Skeletal muscle satellite cell (primary cell): ENCODE data around the gene QSOX1.
"Not testable (repeated sequence)": the region's sequence is repeated elsewhere in the genome, so short reads cannot be mapped to it uniquely, and the experiment has no call there.

ENCODE experiments used
- H3K27me3 ChIP-seq: 2 replicates; pipeline ENCODE4 v1.7.0; 2013; ENCODE audit warnings: low read length; ENCODE audit not compliant: control insufficient read depth, insufficient read depth
- H3K36me3 ChIP-seq: 2 replicates; pipeline ENCODE4 v1.7.0; 2013; ENCODE audit warnings: mild to moderate bottlenecking, control low read depth, low read length; ENCODE audit not compliant: insufficient read depth
- H3K4me1 ChIP-seq: 2 replicates; pipeline ENCODE4 v1.7.0; 2013; ENCODE audit warnings: low read length; ENCODE audit not compliant: control insufficient read depth, insufficient read depth
- H3K4me2 ChIP-seq: 2 replicates; pipeline ENCODE4 v1.7.0; 2013; ENCODE audit warnings: mild to moderate bottlenecking, low read length
- H3K4me3 ChIP-seq: 2 replicates; pipeline ENCODE4 v1.7.0; 2013; ENCODE audit warnings: low read length
- H3K9ac ChIP-seq: 2 replicates; pipeline ENCODE4 v1.7.0; 2013; ENCODE audit warnings: mild to moderate bottlenecking, low read depth, low read length, moderate library complexity
- H3K9me3 ChIP-seq: replicated peaks from 2 replicates; pipeline ENCODE4 v1.7.0; 2013; ENCODE audit warnings: mild to moderate bottlenecking, control low read depth, low read length

Gene QSOX1

DNA sequence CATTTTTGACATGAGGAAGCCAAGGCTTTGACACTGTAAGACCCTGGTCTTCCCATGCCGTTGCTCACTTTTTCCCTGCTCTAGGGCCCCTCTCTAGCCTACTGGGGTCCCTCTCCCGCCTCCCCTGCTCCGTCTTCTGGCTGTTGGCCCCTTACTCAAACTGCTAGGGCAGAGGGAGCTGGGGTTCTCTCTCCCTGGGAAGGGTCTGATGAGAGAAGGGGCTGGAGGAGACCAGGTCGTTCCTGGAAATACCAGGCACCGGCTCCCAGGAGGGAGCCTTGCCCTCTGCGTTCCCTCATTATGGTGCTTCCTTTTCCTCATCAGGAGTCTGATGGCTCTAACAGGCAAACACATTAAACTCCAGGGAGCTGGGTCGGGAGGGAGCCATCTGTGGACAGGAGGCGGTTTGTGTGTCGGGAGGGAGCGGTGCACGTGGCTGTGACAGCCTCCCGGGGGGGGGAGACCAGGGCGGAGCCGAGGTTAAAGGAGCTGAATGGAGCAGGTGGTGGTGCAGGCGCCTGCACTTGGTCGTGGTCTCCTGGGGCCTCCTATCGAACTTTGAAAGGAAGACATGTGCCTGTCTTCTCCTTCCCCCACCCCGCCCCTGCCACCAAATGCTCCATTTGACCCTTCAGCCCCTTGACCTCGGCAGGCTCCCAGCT lies 40.0 kb downstream of the QSOX1 start:
- Histone ChIP-seq H3K4me2 (no peak overlapping the region), H3K9me3 (no peaks in the 10 kb centered on the region), H3K9ac (no peak overlapping the region), H3K36me3 (peaks cover 71% of the 10 kb centered on the region), H3K4me3 (no peak overlapping the region), H3K4me1 (no peaks in the 10 kb centered on the region), H3K27me3 (no peaks in the 10 kb centered on the region)

DNA sequence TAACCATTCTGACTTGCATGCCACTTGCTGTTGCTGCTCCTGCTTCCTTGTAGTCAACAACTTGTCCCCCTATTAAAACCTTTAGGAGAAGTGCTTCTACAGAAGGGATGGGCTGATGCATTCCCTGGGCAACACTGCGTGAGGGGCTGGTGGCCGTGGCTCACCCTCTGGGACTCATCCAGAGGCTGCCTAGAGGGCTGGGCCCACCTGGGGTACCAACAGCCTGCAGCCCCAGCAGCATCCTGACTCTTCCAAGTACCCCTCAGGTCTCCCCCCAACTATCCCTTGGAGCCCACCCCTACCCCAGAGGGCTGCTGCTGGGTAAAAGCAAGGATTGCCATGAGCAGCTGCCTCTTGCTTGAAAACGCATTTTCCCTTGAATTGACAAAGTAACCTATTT lies 40.7 kb downstream of the QSOX1 start:
- H3K36me3 ChIP-seq: peaks cover 64% of the 10 kb centered on the region
- no peak overlapping the region for H3K4me2 ChIP-seq
- no peak overlapping the region for H3K4me3 ChIP-seq
- no peaks in the 10 kb centered on the region for H3K4me1 ChIP-seq
- no peaks in the 10 kb centered on the region for H3K9me3 ChIP-seq
- no peak overlapping the region for H3K9ac ChIP-seq
- no peaks in the 10 kb centered on the region for H3K27me3 ChIP-seq

- peaks cover 62% of the 10 kb centered on the region for H3K36me3 ChIP-seq
- H3K4me2 ChIP-seq: no peak overlapping the region
- no peak overlapping the region for H3K4me3 ChIP-seq
- no peaks in the 10 kb centered on the region for H3K9me3 ChIP-seq
- H3K4me1 ChIP-seq: no peaks in the 10 kb centered on the region
- no peak overlapping the region for H3K9ac ChIP-seq
- H3K27me3 ChIP-seq: no peaks in the 10 kb centered on the region
These were observed 41.2 kb downstream of the QSOX1 start for GRCh38 chr1:180195916-180196315.

DNA sequence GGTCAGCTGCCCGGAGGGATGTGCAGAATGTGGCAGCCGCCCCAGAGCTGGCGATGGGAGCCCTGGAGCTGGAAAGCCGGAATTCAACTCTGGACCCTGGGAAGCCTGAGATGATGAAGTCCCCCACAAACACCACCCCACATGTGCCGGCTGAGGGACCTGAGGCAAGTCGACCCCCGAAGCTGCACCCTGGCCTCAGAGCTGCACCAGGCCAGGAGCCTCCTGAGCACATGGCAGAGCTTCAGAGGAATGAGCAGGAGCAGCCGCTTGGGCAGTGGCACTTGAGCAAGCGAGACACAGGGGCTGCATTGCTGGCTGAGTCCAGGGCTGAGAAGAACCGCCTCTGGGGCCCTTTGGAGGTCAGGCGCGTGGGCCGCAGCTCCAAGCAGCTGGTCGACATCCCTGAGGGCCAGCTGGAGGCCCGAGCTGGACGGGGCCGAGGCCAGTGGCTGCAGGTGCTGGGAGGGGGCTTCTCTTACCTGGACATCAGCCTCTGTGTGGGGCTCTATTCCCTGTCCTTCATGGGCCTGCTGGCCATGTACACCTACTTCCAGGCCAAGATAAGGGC lies 41.9 kb downstream of the QSOX1 start:
- H3K9me3 ChIP-seq: no peaks in the 10 kb centered on the region
- peaks cover 56% of the 10 kb centered on the region for H3K36me3 ChIP-seq
- no peaks in the 10 kb centered on the region for H3K4me1 ChIP-seq
- H3K4me3 ChIP-seq: no peak overlapping the region
- no peak overlapping the region for H3K4me2 ChIP-seq
- H3K9ac ChIP-seq: no peak overlapping the region
- no peaks in the 10 kb centered on the region for H3K27me3 ChIP-seq

DNA sequence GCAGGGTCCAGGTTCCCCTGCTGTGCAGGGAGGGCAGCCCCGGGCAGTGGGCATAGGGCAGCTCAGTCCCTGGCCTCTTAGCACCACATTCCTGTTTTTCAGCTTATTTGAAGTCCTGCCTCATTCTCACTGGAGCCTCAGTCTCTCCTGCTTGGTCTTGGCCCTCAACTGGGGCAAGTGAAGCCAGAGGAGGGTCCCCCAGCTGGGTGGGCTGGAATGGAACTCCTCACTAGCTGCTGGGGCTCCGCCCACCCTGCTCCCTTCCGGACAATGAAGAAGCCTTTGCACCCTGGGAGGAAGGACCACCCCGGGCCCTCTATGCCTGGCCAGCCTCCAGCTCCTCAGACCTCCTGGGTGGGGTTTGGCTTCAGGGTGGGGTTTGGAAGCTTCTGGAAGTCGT lies 42.6 kb downstream of the QSOX1 start:
- no peaks in the 10 kb centered on the region for H3K4me1 ChIP-seq
- peaks cover 52% of the 10 kb centered on the region for H3K36me3 ChIP-seq
- no peaks in the 10 kb centered on the region for H3K27me3 ChIP-seq
- no peak overlapping the region for H3K4me3 ChIP-seq
- no peak overlapping the region for H3K9ac ChIP-seq
- no peaks in the 10 kb centered on the region for H3K9me3 ChIP-seq
- no peak overlapping the region for H3K4me2 ChIP-seq

GRCh38 chr1:180198196-180198595 lies 43.5 kb downstream of the QSOX1 start:
- no peaks in the 10 kb centered on the region for H3K9me3 ChIP-seq
- H3K4me1 ChIP-seq: no peaks in the 10 kb centered on the region
- H3K4me2 ChIP-seq: no peak overlapping the region
- H3K4me3 ChIP-seq: no peak overlapping the region
- H3K27me3 ChIP-seq: no peaks in the 10 kb centered on the region
- peaks cover 44% of the 10 kb centered on the region for H3K36me3 ChIP-seq
- H3K9ac ChIP-seq: no peak overlapping the region

- no peak overlapping the region for H3K9ac ChIP-seq
- no peaks in the 10 kb centered on the region for H3K27me3 ChIP-seq
- H3K36me3 ChIP-seq: peaks cover 42% of the 10 kb centered on the region
- H3K9me3 ChIP-seq: no peaks in the 10 kb centered on the region
- no peaks in the 10 kb centered on the region for H3K4me1 ChIP-seq
- no peak overlapping the region for H3K4me2 ChIP-seq
- H3K4me3 ChIP-seq: no peak overlapping the region
These were observed 43.9 kb downstream of the QSOX1 start for GRCh38 chr1:180198611-180199010.

- Histone ChIP-seq H3K36me3 (peaks cover 39% of the 10 kb centered on the region), H3K9me3 (no peaks in the 10 kb centered on the region), H3K4me2 (no peak overlapping the region), H3K9ac (no peak overlapping the region), H3K4me1 (no peaks in the 10 kb centered on the region), H3K27me3 (no peaks in the 10 kb centered on the region), H3K4me3 (no peak overlapping the region)
These were observed 44.3 kb downstream of the QSOX1 start for GRCh38 chr1:180199018-180199417.

GRCh38 chr1:180201451-180202200 lies 47.0 kb downstream of the QSOX1 start:
- Histone ChIP-seq H3K27me3 (no peaks in the 10 kb centered on the region), H3K4me1 (no peaks in the 10 kb centered on the region), H3K4me3 (no peak overlapping the region), H3K9me3 (no peaks in the 10 kb centered on the region), H3K9ac (no peak overlapping the region), H3K4me2 (no peak overlapping the region), H3K36me3 (peaks cover 24% of the 10 kb centered on the region)

GRCh38 chr1:180202588-180202987 lies 47.9 kb downstream of the QSOX1 start:
- not testable (repeated sequence) for H3K9ac ChIP-seq, H3K27me3 ChIP-seq, H3K9me3 ChIP-seq, H3K4me2 ChIP-seq, H3K4me3 ChIP-seq, H3K4me1 ChIP-seq
- H3K36me3 ChIP-seq: peaks cover 15% of the 10 kb centered on the region

GRCh38 chr1:180204231-180204630 lies 49.6 kb downstream of the QSOX1 start:
- no peaks in the 10 kb centered on the region for H3K4me1 ChIP-seq
- H3K36me3 ChIP-seq: peaks cover 7% of the 10 kb centered on the region
- no peak overlapping the region for H3K9ac ChIP-seq
- no peak overlapping the region for H3K4me2 ChIP-seq
- H3K9me3 ChIP-seq: no peaks in the 10 kb centered on the region
- H3K27me3 ChIP-seq: no peaks in the 10 kb centered on the region
- no peak overlapping the region for H3K4me3 ChIP-seq

DNA sequence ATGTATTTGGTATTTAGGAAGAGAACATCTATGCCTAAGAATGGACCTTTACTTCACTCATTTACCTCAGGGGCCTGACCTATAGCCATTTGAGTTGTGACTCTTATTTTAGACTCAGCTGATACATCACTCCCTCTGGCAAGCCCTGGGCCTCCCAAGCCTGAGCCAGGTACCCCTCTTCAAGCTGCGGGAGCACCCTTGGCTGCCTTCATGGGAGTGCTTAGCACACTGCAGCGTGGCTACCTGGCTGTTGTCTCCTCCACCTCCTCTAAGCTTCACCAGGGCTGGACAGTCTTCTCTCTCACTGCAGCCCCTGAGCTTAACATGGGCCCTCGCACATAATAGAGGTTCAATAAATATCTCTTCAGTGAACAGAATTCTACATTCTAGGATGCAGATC lies 51.9 kb downstream of the QSOX1 start:
- Histone ChIP-seq H3K9me3 (no peaks in the 10 kb centered on the region), H3K36me3 (peaks cover 4% of the 10 kb centered on the region), H3K4me2 (no peak overlapping the region)

More for the DNA sequence above, 51.9 kb downstream of the QSOX1 start:
- H3K4me1 ChIP-seq: peaks cover 6% of the 10 kb centered on the region
- no peak overlapping the region for H3K4me3 ChIP-seq
- H3K9ac ChIP-seq: no peak overlapping the region
- H3K27me3 ChIP-seq: no peaks in the 10 kb centered on the region
